ENCODE results near the gene RBM20.

Gene RBM20

DNA sequence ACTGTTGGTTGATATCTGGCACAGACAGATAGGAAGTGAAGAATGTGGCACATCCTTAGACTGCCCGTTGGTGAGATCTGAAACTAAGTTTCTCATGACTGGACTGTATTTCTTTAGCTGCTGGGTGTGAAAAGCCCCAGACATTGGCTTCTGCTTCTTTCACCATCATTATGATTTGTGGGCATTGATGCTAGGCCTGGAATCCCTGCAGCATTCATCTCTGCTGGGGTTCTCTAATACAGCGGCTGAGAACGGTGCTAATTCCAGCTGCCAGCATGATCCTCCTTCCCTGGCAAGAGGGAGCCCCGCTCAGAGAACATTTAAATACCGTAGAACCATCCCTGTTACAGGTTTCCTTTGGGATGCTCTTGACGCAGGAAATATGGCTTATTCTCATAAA, 26.2 kb downstream of the RBM20 start:
- H3K4me3 ChIP-seq, result no peak overlapping the region
- H3K27ac ChIP-seq, result no peak overlapping the region
- DNase-seq (ENCODE audit: low spot score), result no peak
- TF ChIP-seq, protein P1, sequence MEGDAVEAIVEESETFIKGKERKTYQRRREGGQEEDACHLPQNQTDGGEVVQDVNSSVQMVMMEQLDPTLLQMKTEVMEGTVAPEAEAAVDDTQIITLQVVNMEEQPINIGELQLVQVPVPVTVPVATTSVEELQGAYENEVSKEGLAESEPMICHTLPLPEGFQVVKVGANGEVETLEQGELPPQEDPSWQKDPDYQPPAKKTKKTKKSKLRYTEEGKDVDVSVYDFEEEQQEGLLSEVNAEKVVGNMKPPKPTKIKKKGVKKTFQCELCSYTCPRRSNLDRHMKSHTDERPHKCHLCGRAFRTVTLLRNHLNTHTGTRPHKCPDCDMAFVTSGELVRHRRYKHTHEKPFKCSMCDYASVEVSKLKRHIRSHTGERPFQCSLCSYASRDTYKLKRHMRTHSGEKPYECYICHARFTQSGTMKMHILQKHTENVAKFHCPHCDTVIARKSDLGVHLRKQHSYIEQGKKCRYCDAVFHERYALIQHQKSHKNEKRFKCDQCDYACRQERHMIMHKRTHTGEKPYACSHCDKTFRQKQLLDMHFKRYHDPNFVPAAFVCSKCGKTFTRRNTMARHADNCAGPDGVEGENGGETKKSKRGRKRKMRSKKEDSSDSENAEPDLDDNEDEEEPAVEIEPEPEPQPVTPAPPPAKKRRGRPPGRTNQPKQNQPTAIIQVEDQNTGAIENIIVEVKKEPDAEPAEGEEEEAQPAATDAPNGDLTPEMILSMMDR (IDR thresholded peaks at IDR 0.05), result no peak

DNA sequence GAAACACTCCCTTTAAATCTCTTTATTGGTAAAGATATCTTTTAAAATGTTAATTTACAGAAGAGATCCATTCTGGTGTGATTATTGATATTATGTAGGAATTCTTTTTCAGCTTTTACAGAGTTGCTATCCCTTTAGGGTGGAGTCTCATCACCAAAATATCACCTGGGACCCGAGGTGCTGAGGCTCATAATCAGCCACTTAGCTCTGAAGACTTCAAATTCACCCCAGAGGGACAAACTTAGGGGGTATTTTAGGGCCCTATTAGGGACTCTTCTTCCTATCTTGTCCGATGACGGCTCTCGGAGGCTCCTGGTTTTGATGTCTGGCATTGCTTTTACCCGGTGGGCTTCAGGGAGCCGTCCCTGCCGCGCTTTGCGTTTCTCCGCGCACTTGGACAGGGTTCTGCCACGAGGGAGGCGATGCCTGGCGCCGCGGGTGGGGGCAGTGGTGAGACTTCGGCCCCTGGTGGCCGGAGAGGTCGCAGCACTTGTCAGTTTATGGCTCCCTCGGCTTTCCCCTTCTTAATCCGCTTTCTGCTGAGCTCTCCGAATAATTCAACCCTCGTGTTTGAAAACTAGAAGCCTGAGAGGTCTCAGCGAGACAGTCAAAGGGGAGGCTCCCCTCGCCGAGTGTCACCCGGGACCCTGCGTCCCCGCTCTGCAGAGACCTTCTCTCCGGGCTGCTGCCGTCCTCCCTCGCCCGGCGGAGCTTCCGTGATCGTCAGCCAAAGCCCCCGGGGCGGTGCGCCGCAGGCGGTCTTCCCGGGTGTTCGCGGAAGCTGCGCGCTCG, 27.8 kb downstream of the RBM20 start:
- peak; percentile 82 for DNase-seq (ENCODE audit: low spot score)
- H3K27ac ChIP-seq, result peak overlapping the region; percentile 17 to 81
- TF ChIP-seq, protein P1 (IDR thresholded peaks at IDR 0.05), result peak; percentile 84
- peak overlapping the region; percentile 75 for H3K4me3 ChIP-seq

DNA sequence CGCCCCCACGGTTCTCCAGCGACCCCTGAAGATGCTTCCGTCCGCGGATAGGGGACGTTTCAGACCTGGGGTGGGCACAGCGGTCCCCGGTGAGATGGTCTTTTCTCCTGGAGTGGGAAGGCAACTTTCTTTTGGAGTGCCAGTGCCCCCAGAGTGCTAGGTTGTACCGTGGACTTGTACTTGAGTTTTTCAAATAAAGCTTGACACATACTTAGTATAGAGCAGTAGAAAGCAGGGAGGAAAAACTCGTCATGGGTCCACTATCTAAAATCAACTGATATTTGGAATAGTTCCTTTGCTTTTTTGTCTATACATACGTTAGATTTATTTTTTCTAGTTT, 28.4 kb downstream of the RBM20 start:
- peak overlapping the region; percentile 17 to 81 for H3K27ac ChIP-seq
- peak overlapping the region; percentile 75 for H3K4me3 ChIP-seq
- DNase-seq (ENCODE audit: low spot score), result no peak
- TF ChIP-seq, protein P1 (IDR thresholded peaks at IDR 0.05), result no peak

GRCh38 chr10:110676016-110676415, 31.9 kb downstream of the RBM20 start:
- H3K27ac ChIP-seq, result no peak overlapping the region
- no peak for DNase-seq (ENCODE audit: low spot score)
- TF ChIP-seq, protein P1 (IDR thresholded peaks at IDR 0.05), result no peak

GRCh38 chr10:110679486-110680272, 35.5 kb downstream of the RBM20 start:
- no peak for DNase-seq (ENCODE audit: low spot score)
- Histone ChIP-seq H3K4me3 (no peak overlapping the region), H3K27ac (peak overlapping the region in 1 of 2 donors; percentile 5)
- TF ChIP-seq, protein P1 (IDR thresholded peaks at IDR 0.05), result no peak

More at GRCh38 chr10:110676016-110676415, 31.9 kb downstream of the RBM20 start:
- no peak overlapping the region for H3K4me3 ChIP-seq

DNA sequence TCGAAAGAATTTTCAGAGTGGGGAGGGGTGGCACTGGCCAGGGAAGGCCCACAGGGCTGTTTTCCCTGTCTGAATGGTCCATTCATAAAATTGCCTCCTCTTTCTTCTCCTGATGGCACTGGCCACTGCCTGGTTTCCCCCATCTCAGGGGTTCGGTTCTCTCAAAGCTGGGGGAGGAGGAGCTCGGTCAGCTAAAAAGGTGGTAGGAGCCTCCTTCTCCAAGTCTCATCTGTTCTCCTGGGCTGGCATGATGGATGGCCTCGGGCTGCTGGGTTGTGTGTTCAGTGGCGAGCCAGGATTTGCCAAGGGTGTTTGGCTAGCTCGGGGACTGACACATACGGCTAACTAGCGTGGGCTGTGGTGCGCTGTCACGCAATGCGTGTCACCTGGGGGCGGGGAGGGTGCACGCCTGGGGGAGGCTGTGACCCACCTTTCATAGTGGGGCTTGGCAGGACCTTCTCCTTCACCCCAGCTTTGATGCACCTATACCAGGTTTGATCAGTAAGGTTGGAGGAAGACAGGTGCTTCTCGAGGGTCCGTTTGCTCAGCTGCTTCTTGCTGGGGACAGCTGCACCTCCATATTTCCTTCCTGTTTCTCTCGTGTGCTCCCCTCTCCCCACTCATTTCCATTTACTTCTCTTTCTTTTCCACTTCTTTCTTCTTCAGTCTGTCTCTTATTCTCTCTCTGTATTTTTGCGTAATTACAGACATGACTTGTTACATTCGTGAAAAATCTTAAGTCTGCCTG, 36.3 kb downstream of the RBM20 start:
- TF ChIP-seq, protein P1 (IDR thresholded peaks at IDR 0.05), result no peak
- Histone ChIP-seq H3K4me3 (no peak overlapping the region), H3K27ac (no peak overlapping the region)
- no peak for DNase-seq (ENCODE audit: low spot score)
